ENCODE results near the gene TECPR2.

The TECPR2 gene

DNA sequence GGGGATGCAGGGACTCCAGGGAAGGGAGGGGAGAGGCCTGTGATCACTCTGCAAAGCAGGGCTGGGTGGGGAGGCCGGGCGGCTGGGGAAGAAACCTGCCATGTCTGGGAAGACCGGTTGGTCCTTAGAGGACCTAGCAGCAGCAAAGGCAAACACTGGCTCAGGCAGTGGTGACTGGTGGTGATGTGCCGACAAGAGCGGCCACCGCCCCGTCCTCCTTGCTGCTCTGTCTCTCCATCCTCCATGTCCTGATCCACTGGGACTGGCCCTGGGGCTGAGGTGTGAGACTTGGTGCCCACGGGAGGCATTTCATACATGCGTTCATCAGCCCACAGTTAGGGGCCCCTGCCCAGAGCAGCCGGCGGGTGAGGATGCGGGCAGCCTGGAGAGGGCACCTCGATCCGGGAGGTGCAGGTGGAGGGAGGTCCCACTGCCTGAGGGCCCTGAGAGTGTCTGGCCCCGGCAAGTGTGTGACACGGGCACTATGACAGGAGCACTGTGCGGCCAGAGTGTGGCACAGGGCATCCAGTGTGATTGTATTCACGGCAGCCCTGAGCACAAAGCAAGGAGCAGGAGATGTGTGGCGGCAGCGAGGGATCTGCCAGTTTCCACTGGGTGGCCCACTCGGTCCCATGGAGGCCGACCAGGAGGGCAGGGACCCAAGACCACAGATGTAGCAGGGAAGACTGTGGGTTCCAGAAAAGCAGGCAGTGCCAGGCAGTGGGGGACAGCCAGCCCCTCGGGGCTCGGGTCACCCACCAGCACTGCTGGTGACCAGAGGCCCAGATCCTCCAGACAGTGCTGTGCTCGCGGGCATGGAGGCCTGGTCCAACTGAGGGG, 133.0 kb downstream of the TECPR2 start:
- DNase-seq (ENCODE audit: low read depth, low spot score) = no peak

- no peak for DNase-seq (ENCODE audit: low read depth, low spot score)
Observed at GRCh38 chr14:102496331-102496691, 133.6 kb downstream of the TECPR2 start.

GRCh38 chr14:102496958-102497744, 134.4 kb downstream of the TECPR2 start:
- DNase-seq (ENCODE audit: low read depth, low spot score) = no peak

- DNase-seq (ENCODE audit: low read depth, low spot score) = no peak
Observed at GRCh38 chr14:102497998-102498677, 135.4 kb downstream of the TECPR2 start.

- DNase-seq (ENCODE audit: low read depth, low spot score) = no peak
Observed at GRCh38 chr14:102498678-102499265, 136.0 kb downstream of the TECPR2 start.

DNA sequence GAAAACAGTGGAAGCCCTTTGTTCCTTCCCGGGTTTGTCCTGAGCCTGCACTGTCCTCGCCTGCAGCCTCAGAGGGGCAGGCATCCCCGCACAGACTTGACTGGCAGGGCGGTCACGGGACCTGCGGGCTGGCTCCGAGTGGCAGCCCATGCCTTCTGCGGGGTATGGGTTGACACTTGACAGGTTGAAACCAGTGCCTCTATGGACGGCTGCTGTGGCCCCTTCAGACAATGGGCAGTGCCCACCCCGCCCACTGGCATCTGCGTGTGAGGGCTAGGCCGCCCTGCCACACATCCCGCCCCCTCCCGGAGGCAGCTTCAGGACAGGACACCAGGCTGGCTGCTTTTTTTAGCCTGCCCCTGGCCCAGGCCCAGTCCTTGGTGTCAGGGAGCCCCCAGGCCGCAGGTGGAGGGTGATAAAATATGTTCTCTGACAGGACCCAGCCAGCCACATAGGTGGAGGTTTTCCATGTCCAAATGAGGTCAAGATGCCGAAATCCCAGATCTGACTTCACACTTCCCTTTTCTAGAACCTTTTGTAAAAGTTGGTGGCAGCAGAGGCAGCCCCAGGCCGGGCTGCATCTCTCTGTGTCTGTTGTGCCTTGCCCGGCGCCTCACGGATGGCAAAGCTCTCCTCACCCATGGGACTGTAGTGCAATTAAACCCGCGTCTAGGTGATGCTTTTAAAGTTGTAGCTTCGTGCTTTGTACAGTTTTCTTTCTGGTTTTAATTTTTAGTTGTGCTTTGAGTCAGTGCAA, 136.8 kb downstream of the TECPR2 start:
- no peak for DNase-seq (ENCODE audit: low read depth, low spot score)

DNA sequence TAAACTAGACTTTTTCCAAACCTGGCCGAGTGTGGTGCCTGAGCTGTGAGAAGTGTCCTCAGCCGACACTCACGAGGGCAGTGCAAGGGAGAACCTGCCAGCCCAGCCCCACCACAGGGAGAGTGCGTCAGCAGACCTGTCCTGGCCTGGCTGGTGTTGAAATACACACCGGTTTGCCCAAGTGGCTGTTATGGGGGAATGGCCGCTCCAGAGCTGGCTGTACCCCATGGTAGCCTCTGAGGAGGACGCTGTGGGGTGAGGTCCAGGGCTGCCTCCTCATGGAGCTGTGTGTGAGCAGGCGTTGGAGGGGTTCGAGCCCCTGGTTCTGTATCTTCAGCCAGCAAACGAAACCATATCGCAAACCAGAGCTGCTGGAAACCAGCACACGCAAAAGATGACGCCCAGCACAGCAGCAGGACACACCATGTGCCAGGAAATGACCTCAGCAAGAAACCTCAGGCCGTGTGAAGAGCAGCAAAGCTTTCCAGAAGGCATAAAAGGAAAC, 137.5 kb downstream of the TECPR2 start:
- no peak for DNase-seq (ENCODE audit: low read depth, low spot score)

DNA sequence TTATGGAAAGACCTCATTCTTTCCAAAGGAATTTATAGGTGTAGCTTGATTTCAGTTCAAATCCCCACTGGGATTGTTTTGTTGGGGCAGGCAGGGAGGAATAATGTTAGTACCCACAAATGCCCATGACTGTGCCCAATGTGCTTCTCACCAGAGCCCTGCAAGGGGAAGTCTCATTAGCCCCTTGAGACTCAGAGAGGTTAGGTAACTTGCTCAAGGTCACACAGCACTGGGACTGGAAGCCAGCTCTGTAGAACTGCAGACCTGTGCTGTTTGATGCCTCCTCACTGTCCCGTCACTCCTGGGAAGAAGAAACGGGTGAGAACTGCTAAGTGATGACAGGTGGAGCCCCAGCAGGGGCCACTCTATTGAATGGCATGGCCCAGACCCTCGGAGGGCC, 138.0 kb downstream of the TECPR2 start:
- DNase-seq (ENCODE audit: low read depth, low spot score) = no peak

DNA sequence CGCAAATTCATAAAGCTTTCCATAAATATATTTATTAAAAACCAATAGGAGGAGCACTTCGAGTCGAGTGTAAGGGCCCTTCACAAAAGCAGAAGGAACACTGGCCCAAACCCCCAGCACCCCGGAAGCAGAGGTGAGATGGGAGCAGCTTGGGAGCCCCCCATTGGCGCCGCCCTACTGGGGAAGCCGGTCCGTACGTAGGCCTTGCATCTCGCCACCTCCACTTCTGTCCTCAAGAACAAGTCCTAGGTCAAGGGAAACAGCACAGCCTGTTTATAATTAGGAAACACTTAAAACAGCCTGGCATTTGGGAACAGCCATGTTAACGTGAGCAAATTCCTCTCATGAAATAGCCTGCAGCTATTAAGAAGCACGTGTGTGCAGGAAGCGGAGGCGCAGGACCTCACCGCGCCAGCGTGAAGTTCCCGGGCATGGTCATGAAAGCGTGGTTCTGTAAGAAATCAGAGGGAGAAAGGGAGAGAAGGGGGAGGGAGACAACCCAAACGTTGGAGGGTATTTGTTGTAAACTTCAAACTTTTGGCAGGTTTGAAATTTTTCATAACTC, 139.1 kb downstream of the TECPR2 start:
- DNase-seq (ENCODE audit: low read depth, low spot score) = no peak

DNA sequence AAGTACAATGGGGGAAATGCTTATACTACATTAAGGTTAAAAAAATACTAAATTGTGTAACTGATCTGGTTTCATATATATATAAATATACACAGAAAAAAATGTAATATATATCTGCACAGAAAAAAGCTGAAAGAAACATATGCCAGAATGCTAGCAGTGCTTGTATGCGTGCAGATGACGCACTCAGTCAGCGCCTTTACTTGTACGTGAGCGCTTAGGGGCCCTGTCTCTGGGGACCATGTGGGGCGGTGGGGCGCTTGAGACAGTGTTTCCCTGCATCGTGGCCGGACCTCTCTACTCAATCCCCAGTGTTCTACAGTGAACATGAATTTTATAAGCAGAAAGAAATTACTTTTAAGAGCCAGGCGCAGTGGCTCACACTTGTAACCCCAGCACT, 139.8 kb downstream of the TECPR2 start:
- no peak for DNase-seq (ENCODE audit: low read depth, low spot score)

GRCh38 chr14:102503641-102504327, 141.0 kb downstream of the TECPR2 start:
- no peak for DNase-seq (ENCODE audit: low read depth, low spot score)

DNA sequence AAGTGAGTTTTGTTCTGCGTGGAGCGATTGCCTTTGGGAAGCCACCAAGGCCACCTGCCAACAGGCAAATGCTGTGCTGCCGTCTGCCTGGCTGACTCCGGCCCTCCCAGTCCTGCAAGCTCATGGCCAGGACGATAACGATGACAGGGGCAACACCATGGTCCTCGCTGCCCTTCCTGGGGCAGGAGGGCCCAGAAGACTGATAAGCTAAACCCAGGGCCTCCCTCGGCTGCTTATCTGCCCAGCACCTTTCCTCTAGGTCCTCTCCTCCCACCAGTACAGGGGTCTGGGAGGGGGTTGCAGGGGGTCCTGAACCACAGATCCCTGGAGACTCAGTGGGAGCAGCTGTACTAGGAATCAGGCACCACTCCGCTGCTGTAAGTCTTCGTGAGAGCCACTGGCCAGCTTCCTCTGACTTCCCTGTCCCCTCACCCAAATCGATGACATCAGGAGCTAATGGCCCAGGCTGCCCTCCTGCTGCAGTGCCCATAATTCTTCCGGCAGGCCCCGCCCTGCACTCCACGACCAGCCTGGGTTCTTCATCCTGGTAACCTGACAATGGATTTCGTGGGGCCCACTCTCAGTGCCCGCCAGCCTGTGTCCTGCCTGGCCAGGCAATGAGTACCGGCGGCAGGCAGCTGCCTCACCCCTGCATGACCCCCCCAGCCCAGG, 141.7 kb downstream of the TECPR2 start:
- DNase-seq (ENCODE audit: low read depth, low spot score) = no peak

GRCh38 chr14:102505000-102505619, 142.4 kb downstream of the TECPR2 start:
- DNase-seq (ENCODE audit: low read depth, low spot score) = no peak

GRCh38 chr14:102505775-102506625, 143.3 kb downstream of the TECPR2 start:
- no peak for DNase-seq (ENCODE audit: low read depth, low spot score)

DNA sequence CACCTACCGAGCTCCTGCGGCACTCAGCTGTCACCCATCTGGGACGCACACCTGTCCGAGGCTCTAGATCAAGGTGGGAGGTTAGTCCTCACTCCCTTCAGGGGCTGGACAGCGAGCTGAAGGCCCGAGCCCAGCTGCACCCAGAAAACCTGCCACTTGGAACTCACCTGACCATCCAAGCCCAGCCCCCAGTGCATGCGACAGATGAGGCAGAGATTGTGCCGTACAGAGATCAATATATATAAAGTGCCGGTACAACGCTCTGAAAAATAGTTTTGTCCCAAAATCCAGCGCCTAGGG, 143.8 kb downstream of the TECPR2 start:
- no peak for DNase-seq (ENCODE audit: low read depth, low spot score)

DNA sequence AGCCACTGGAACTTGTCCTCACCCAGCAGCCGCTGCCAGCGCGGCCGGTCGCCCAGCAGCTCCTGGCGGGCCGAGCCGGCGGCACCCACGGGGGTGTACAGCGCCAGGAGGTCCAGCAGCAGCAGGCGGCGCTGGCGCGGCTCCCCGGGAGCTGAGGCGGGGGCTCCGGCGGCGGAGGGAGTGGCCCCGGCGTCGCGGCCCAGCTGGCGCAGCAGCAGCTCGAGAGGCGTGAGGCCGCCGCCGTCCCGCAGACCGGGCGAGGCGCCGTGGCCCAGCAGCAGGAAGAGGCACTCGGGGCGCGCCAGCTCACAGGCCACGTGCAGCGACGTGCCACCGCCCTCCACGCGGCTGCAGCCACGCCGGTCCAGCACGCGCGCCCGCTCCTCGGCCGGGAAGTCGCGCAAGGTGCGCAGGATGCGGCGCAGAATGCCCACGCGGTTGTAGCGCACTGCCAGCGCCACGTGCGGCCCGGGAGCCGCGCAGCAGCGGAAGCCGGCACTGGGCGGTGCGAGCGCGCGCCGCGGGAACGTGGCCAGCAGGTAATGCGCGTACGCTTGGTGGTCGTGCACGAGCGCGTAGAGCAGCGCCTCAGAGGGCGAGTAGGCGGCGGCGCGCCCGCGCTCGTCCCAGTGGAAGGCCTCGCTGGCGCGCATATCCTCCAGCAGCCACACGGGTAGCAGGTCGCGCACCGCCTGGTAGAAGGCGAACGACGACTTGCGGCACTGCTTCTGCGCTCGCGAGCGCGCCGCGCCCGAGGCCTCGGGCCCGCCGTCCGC, 144.5 kb downstream of the TECPR2 start:
- no peak for DNase-seq (ENCODE audit: low read depth, low spot score)

DNA sequence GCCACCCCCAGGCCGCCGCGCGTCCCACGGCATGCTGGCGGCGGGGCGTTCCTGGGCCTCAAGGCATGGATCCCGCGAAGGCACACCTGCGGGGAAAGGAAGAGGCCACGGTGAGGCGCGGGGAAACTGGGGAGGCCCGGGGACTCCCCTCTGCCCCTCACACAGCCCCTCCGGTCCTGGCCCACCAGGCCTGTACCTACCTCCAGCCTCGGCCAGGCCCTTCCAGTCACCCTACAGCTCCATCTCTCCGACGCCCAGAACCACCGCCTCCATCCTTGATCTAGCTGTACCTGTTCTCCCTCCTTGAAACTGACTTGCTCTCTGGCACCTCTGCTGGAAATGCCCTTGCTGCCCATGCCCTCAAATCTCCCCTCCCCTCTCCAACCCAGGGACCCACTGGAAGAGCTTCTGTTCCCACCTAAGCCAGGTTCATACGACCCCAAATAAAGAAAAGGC, 145.1 kb downstream of the TECPR2 start:
- DNase-seq (ENCODE audit: low read depth, low spot score) = no peak

DNA sequence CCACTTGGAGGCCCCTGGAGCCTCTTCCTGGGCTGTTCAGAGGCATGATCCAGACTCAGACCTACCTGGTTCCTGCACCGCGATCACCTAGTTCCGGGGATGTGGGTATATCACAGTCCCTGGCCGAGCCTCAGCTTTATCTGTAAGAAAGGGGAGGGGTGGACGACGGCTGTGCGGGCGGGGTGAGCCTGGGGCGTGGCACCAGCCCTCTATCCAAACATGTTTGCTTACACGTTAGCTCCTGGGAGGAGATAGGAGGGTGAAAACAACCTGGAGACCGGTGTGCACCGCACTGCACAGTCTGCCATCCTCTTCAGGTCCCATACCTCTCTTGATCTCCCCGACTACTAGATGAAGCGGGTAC, 145.7 kb downstream of the TECPR2 start:
- DNase-seq (ENCODE audit: low read depth, low spot score) = no peak

Measured in activated CD4-positive, CD25-positive, alpha-beta regulatory T cell treated with anti-CD3 and anti-CD28 coated beads, Interleukin-2, amount 50 U/mL, for 16 hours (primary cell).